Calu3 (cell line): ENCODE data around the gene EXOSC2. TPM values are rescaled to one million over a fixed set of nuclear protein-coding genes. Genes with fewer than 3 reads are reported as not detected.

Experiments used
- BruUV-seq: library from RNA; stranded (reverse); fragments of 400-500 nt; replicated peaks from 2 replicates; lab custom pipeline; 2021; lab: Mats Ljungman, UMichigan
- CTCF ChIA-PET: fragments of 300-600 bp; sonication (Branson Sonifier 250); formaldehyde crosslinking; loops from one replicate; lab custom pipeline; 2022; ENCODE audit warnings: antibody characterized with exemption; lab: Charles Lee
- DNase-seq: peaks from one replicate; pipeline ENCODE4 v3.0.0; 2022
- H3K27ac Mint-ChIP-seq: one replicate; pipeline ENCODE4 v1.8.0; 2022; ENCODE audit warnings: mixed read lengths; ENCODE audit not compliant: unreplicated experiment
- H3K27me3 Mint-ChIP-seq: one replicate; pipeline ENCODE4 v1.8.0; 2022; ENCODE audit warnings: mixed read lengths; ENCODE audit not compliant: unreplicated experiment
- H3K36me3 Mint-ChIP-seq: one replicate; pipeline ENCODE4 v1.8.0; 2022; ENCODE audit warnings: mild to moderate bottlenecking, moderate library complexity, mixed read lengths; ENCODE audit not compliant: insufficient read depth, unreplicated experiment
- H3K4me1 Mint-ChIP-seq: one replicate; pipeline ENCODE4 v1.8.0; 2022; ENCODE audit warnings: mild to moderate bottlenecking, low read depth, mixed read lengths; ENCODE audit not compliant: unreplicated experiment
- H3K4me3 Mint-ChIP-seq: one replicate; pipeline ENCODE4 v1.8.0; 2022; ENCODE audit warnings: mild to moderate bottlenecking, low read depth, moderate library complexity, mixed read lengths; ENCODE audit not compliant: unreplicated experiment
- H3K9me3 Mint-ChIP-seq: one replicate; pipeline ENCODE4 v1.8.0; 2022; ENCODE audit warnings: low read depth, mixed read lengths; ENCODE audit not compliant: unreplicated experiment
- CTCF ChIP-seq: fragments of 200-600 bp; IDR thresholded peaks from one replicate; pipeline ENCODE4 v1.8.0; 2022; ENCODE audit warnings: antibody characterized with exemption; ENCODE audit not compliant: unreplicated experiment
- intact Hi-C: fragments of 100-400 bp; cut with micrococcal nuclease; formaldehyde crosslinking; loops from one replicate; pipeline ENCODE4 v1.10.0; 2022; ENCODE audit not compliant: unreplicated experiment
- total RNA-seq: library from RNA; stranded (reverse); gene quantifications from 2 replicates; pipeline ENCODE4 v1.2.3, GENCODE V29; 2022

EXOSC2 gene
- total RNA-seq, 1 experiment from 2014 or later, result 42.9 TPM

GRCh38 chr9:130732793-130733221 is 39.2 kb downstream of the EXOSC2 start:
- no TSS peak for BruUV-seq
- Mint-ChIP-seq H3K27ac (no peak overlapping the region), H3K4me3 (no peak overlapping the region), H3K9me3 (no peaks in the 10 kb centered on the region), H3K4me1 (peaks cover 34% of the 10 kb centered on the region), H3K27me3 (no peaks in the 10 kb centered on the region), H3K36me3 (peaks cover 8% of the 10 kb centered on the region)
- no peak for DNase-seq
- intact Hi-C loops, result loop anchor here (10.0 kb wide), 1 partner anchor 102 kb away; the partner anchor contains the start of gene ABL1
- TF ChIP-seq CTCF, result no peak
- CTCF ChIA-PET, result interaction anchor here (0.7 to 1.1 kb wide), 3 partner anchors 11 to 134 kb away, joined by 3 read pairs; no protein-coding TSS in a partner anchor

- H3K27me3 Mint-ChIP-seq, result no peaks in the 10 kb centered on the region
- no peak for DNase-seq
- no peaks in the 10 kb centered on the region for H3K9me3 Mint-ChIP-seq
- no TSS peak for BruUV-seq
- no peaks in the 10 kb centered on the region for H3K36me3 Mint-ChIP-seq
- H3K27ac Mint-ChIP-seq, result no peak overlapping the region
- intact Hi-C loops, result loop anchor here (10.0 kb wide), 1 partner anchor 99 kb away; the partner anchor contains the start of gene ABL1
- H3K4me1 Mint-ChIP-seq, result peaks cover 24% of the 10 kb centered on the region
- CTCF ChIA-PET, result no interaction called here
- no peak for TF ChIP-seq CTCF
- no peak overlapping the region for H3K4me3 Mint-ChIP-seq
Measured at GRCh38 chr9:130735566-130735965, 42.0 kb downstream of the EXOSC2 start.

GRCh38 chr9:130736834-130737233 is 43.3 kb downstream of the EXOSC2 start:
- Mint-ChIP-seq H3K27me3 (no peaks in the 10 kb centered on the region), H3K4me1 (peaks cover 16% of the 10 kb centered on the region), H3K9me3 (no peaks in the 10 kb centered on the region), H3K4me3 (no peak overlapping the region), H3K36me3 (no peaks in the 10 kb centered on the region), H3K27ac (no peak overlapping the region)
- intact Hi-C loops, result loop anchor here (10.0 kb wide), 1 partner anchor 98 kb away; the partner anchor contains the start of gene ABL1
- CTCF ChIA-PET, result no interaction called here
- DNase-seq, result no peak
- no TSS peak for BruUV-seq
- no peak for TF ChIP-seq CTCF

- no TSS peak for BruUV-seq
- TF ChIP-seq CTCF, result no peak
- Mint-ChIP-seq H3K4me1 (peaks cover 1% of the 10 kb centered on the region), H3K9me3 (no peaks in the 10 kb centered on the region), H3K4me3 (no peak overlapping the region), H3K27ac (no peak overlapping the region), H3K36me3 (no peaks in the 10 kb centered on the region), H3K27me3 (no peaks in the 10 kb centered on the region)
- intact Hi-C loops, result loop anchor here (10.0 kb wide), 1 partner anchor 97 kb away; the partner anchor contains the start of gene ABL1
- DNase-seq, result no peak
- CTCF ChIA-PET, result no interaction called here
Measured at GRCh38 chr9:130738281-130738680, 44.7 kb downstream of the EXOSC2 start.
